ENCODE results near the gene OR10C1.

OR10C1 gene

DNA sequence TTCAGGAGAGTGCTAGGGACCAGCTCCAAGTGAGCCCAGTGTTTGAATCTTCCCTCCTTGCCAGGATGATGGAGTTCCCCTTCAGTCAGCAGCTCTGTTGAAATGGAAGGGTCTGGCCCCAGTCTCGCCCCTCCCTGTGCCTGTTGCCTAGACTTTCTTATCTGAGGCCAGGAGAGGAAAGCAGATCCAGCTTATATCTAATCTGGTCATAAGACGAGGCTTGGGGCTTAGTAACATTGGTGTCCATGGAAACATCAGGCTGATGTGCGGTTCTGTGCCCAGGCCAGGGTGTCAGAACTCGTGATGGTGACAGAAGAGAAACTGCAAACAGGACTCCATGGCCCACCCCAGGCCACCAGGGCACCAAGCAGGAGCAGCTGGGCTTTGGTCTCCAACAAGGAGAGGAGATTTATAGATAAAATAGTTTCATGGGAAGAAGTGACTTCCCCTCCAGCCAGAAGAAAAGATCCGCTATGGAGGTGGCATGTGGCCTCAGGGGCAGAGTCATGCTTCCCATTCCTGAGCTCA, 38.9 kb downstream of the OR10C1 start:
- DNase-seq (ENCODE audit: low read depth) = no peak

DNA sequence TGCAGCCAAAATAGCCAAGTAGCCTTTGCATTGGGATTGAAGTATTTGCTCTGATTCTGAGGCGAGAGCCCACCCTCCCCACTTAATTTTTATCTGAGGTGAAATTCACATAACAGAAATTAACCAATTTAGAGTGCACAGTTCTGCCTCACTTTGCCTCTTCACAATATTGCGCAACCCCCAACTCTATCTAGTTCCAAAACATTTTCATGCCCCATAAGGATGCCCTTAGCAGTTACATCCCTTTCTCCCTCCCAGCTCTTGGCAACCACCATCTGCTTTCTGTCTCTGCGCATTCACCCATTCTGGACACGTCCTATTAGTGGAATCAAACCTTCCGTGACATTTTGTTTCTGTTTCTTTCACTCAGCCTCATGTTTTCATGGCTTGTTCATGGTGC, 39.6 kb downstream of the OR10C1 start:
- DNase-seq (ENCODE audit: low read depth) = no peak

DNA sequence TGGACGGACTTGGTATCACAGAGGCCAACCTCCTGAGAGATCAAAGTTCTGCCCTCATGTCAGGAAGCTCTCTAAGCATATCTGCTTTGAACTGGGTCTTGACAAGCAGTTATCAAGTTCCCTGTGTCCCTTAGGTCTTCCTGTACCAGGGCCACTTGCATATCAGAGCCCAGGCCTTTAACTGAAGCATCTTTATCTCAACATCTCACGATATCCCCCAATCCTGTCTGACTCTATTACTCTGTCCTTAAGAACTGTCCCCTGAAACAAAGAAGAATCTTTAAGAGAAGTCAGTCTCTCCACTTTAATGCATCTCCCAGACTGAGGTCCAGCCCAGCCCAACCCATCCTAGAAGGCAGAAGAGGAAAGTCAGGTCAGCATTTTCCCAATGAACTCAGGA, 40.5 kb downstream of the OR10C1 start:
- DNase-seq (ENCODE audit: low read depth) = no peak

DNA sequence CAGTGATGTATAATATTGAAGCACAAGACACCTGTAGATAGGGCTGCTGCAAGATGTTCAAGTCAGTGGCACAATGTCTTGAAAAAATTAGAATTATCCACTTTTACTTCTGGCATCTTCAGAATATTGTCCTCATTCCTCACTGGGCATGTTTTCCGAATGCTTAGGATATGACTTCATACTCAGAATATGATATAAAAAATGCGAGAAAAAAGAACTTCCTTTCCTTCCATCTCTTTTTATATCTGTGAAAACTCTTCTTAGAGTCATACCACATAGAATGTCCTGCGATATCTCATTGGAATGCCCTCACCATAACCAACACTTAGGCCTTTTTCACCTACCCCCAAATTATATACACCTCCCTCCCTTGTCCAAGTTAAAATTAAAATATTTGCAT, 44.1 kb downstream of the OR10C1 start:
- no peak for DNase-seq (ENCODE audit: low read depth)

DNA sequence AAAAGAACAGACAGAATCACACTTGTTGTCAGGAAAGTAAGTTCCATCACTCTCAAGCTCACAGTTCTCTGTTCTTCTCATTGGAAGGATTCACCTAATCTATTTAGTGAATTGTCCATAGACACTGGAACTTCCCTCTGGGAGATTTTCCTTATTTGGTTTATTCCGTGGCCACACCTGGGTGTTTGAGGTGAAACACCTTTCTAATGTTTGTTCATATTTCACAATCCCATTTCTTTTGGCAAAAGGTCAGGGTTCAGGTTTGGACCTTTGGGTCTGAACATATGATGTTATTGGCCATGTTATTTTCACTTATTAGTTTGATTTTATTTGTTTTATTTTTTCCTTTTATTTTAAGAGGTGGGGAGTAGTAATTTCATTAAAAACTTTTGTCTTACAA, 44.6 kb downstream of the OR10C1 start:
- DNase-seq (ENCODE audit: low read depth) = no peak

DNA sequence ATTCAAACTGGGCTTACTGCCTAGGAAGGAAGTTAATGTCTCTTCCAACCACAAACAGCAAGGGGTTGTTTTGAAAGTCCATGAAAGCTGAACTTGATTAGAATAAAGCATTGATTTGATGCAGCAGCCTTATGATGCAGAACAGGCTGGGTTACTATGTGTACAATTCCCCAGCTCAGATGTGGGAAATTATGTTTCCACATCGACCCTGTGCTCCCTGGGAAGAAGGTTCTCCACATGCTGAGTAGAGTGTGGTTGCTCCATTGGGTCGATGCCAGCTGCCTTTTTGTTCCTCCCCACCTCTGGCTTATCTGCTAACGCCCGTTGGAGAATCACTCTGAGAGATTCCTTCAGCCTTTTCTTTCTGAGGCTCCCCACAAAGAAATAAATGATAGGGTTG, 47.5 kb downstream of the OR10C1 start:
- no peak for DNase-seq (ENCODE audit: low read depth)

DNA sequence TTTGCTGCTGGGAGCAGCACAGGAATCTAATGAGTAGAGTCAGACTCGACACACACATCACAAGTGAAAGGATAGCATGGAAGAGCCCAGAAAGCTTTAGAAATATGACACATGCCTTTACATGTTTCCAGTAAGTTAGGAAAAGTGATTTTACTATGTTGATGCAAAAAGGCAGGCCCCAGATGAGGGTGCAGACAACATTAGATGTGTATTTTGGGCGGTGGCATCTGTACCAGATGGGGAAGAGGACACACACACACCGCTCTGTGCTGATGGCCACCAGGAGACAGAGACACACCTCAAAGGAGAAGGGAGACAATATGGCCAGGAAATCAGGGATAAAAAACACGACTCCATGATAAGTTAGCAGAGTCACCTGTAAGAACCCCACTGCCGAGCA, 48.0 kb downstream of the OR10C1 start:
- no peak for DNase-seq (ENCODE audit: low read depth)

DNA sequence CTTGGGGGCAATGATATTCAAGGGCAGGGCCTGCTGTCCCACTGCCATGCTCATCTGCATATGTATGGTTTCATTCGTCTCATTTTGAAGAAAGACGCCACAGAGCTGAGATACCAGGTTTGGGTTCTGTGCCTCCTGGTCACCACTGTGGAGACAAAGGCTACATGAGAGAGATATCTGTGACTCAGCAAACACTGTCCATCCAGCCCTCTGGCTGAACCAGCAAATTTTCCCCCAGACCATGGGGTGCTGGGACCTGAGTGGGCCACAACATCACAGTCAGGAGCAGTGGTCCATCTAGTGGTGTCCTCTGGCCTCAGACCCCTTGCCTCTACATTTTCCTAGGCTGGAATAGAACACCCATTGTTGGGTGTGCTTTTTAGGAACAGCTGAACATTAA, 48.6 kb downstream of the OR10C1 start, which contains the start of gene MAS1L:
Gene MAS1L (minus strand): TSS at position 297 of the 400 bp plus-strand sequence. CDS start 54 bp downstream, at position 243.
- no peak for DNase-seq (ENCODE audit: low read depth)

DNA sequence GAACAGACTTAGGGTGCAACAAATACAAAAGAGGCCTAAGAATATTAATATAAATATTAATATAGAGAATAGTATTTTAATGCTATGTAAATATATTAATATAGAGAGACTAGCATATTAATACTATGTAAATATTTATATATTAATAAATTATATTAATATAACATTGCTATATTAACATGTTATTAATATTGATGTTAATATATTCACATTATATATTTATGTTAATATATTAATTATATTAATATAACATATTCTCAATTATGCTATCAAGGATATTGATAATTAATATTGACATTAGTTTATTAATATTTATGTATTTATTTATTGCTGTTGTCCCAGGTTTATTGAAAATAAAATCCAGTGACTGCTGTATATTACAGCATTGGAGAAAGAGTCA, 49.8 kb downstream of the OR10C1 start:
- DNase-seq (ENCODE audit: low read depth) = no peak

DNA sequence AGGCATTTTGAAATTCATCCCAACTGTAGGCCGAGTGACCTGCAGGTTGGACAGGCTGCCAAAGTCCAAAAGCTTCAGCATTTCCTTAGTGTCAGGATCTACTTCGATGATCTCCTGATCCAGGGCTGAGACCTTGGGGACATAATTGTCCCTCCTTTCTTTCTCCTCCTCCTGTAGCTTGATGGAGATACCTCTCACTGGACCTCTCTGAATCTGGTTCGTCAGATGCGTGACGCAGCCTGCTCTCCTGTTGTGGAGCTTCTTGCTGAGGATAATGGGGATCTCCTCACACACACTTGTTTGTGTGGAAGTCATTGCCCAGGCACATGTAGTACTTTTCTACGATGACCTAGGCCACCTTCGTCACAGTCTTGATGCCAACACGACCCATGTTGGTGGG, 50.2 kb downstream of the OR10C1 start:
- DNase-seq (ENCODE audit: low read depth) = no peak

DNA sequence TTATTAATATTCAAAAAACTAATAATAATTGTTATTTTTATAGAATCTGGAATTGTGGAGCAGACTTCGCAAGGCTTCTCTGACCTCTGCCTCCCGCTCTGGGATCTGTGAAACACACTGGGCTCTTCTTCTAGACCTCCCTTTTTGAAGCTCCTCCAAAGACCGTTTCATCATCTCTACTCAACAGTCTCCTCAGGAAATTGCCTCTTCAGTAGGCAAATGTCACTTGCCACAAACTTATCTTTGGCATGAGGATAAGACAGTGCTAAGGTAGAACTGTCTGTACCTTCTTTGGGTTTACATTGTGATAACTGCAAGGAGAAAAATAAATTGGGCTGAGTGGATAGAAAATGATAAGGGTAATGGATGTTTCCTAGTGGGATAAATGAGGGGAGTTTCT, 50.9 kb downstream of the OR10C1 start:
- no peak for DNase-seq (ENCODE audit: low read depth)

DNA sequence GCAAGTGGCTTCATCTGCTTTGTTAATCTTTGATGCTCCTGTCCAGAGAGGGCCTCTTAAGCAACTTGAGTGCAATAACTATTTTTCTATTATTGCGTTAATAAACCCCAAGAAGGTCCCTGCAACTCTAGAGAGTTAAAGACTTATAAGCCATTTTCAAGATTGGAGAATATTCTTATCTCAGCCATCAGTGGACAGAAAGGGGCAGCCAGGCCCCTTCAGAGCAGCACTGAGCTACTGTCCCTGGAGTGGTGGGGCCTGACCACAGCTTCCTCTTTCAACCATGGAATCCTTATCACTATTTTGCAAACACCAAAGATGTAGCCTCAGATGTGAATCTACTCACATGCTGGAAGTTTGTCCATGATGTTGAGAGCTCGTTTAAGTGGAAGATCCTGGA, 51.4 kb downstream of the OR10C1 start:
- no peak for DNase-seq (ENCODE audit: low read depth)
